ENCODE measurements around the gene BTK.
A peak's percentile ranks its signal among the peaks of the same experiment; 100 is the strongest.

BTK gene

DNA sequence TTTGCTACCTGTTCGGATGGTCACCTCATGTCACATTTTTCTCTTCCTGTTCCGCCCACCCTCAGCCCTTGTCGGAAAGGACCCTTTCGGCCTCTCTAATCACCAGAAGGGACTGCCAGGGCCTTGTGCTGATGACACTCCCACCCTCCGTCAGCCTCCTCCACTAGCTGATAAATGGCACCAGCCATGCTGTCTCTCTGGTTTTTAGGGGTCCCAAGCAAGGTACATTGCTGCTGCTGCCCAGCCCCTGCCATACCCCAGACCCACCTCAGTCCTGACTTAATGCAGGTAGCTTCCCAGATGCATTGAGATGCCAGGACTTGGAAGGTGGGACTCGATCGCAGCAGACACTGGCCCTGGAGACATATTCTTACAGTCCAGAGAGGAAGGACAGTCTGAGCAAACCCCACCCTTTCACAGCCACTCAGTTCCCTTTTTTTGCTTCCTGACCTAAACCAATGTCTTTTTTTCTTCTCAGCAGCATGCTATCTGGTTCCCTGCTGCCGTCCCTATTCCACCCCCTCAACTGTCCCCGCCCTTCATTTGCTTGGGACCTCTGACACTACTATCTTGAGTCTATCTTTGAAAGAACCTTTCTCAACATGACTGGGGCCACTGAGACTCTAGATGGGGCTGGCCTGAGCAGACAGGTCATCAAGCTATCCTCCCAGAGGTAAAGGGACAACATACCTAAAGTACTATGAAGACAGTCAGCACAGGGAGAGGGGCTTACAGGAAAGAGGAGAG, at the start of gene BTK:
TSS of gene BTK (minus strand) at position 397 of the 747 bp plus-strand sequence. CDS start 10,907 bp downstream, outside the sequence.
- peak in 7 of 56 donors; percentile 0 to 27 (median 0) for DNase-seq

DNA sequence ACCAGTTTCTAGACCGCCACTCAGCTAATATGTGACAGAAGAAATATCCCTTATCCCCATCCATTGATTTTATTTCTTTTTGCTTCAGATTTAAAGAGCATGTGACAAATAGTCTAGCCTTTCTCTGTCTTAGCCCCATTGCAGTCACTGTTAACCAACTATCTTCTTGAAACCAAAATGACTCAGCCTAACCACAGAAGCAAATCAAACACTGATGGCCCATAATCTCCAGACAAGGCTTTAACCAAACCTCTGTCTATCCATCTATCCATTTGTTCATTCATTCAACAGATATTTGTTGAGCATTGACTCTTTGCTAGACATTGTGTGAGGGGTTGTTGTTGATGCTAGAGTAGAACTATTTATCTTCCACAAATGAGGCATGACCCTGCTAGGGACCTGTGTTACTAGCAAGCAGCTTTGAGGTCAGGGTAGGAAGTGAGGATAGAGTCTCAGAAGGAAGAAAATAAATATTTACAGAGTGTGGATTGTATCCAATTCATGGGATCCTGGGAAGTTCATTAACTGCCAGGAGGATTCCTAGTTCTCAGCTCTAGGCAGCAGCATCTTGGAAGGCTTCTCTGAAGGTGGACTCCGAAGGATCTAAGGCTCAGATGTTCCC, 44.6 kb upstream of the BTK start:
- DNase-seq: no peak

DNA sequence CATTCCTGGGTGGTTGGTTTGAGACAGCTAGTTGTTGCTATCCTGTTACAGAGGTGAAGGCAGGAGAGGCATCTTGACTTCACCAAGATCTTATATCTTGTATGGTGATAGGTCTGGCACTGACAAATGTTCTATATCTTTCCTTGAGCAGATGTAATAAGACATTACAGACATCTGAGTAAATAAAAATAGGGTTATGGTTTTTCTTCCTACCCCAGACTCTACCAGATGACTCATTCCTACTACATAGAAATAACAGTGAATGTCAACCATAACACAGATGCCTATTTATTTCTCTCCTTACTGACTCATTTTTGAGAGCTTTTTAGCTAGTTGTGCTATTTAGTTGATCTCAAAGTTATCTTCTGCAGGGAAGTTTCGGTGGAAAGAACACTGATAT, 43.9 kb upstream of the BTK start:
- DNase-seq: no peak

DNA sequence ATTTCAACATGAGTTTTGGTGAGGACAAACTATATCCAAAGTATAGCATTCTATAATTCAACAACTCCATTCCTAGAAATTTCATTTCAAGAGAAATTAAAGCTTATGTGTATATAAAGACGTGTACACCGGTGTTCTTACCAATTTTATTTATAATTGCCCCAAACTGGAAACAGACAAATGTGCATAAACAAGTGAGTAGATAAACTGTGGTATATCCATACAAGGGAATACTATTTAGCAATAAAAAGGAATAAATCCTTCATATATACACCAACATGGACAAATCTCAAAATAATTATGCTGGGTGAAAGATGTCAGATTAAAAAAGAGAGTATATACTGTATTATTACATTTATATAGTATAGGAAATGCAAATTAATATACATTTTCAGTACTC, 42.0 kb upstream of the BTK start:
- no peak for DNase-seq

DNA sequence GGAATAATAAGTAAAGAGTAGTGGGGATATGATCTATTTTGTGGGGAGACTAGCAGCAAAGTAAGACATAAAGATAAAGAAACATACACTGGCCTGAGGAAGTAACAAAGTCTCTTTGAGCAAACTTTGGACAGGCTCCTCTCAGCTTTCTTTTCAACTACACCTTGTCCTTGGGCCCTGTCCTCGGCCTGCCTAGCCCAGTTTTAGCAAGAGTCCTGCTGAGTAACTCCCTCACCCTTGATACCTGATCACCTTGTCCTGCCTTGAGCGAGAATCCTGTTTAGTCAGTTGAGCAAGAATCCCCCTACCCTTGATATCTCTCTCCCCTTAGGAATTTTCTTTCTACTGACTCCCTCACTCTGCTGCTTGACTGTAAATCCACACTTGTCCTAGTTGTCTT, 33.5 kb upstream of the BTK start:
- no peak for DNase-seq

DNA sequence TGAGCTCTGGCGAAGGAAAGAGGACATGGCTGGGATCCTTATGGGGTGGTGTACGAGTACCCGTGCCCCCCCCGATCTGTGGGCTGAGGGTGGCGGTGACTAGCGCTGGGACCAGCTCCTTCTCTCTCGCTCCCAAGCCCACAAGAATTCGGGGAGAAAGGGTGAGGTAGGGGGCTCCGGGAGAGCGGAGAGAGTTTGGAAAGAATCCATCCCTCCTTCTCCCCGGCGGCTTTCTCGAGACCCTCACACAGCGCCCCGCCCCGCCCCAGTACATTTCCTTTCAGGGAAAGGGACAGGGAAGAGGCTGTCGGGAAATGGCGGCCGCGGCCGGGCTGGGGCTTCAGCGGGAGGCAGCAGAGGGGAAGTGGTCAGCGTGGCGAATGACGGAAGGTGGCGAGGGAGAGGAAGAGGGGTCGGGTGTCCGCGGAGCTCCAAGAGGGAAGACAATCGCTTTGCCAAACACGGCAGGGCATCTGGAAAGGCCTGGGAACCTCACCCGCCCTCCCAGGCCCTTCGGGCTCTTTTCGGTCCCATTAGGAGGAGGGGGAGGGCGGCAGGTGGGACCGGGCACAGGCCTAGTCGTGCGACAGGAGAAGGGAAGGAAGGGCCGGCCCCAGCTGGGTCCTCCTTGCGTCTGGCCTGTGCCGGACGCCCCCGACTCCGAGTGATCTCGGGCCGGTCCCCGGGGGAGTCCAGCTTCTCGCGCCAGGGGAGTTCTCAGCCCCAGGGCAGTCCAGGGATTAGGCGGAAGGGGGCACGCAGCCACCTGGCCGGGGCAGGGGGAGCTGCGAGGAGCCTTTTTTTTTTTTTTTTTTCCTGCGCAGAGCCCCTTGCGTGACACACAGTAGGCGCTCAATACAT, 32.2 kb upstream of the BTK start:
- DNase-seq: peak in 49 of 56 donors; percentile 3 to 70 (median 33)

DNA sequence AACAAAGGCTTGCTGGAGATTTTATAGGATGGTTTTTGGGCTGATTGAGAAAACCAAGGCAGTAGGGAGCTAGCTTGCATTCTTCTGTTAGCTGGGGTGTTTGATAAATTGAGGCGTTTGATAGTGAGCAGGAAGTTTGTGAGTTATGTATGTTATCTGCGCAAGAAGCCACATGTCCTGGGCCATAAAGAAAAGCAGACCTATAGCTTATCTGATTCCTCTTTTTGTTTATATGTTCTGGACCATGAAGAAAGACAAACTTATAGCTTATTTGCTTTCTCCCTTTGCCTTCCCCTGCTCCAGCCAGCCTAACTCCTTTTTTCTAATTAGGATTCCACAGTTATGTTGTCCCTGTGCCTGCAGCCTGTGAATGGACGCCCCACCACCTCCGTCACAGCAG, 31.2 kb upstream of the BTK start:
- peak in 2 of 56 donors; percentile 0 for DNase-seq

DNA sequence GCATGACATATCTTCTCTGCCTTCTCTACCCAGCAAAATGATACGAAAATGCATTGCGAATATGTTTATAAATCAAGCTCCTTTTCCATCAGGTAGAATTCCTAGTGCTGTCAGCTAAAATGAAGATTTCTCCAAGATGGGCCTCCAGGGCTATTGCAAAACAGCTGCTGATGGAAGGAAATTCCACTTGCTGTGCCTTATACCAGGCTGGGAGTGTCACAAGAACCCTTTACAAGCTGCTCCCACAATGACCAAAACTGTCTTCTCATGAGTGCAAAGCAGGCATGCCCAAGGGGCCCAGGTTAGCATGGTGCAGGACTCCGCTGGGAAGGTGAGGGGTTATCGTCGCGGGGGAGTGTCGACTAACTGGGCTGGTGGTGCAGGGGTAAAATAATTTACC, 30.7 kb upstream of the BTK start:
- DNase-seq: no peak

DNA sequence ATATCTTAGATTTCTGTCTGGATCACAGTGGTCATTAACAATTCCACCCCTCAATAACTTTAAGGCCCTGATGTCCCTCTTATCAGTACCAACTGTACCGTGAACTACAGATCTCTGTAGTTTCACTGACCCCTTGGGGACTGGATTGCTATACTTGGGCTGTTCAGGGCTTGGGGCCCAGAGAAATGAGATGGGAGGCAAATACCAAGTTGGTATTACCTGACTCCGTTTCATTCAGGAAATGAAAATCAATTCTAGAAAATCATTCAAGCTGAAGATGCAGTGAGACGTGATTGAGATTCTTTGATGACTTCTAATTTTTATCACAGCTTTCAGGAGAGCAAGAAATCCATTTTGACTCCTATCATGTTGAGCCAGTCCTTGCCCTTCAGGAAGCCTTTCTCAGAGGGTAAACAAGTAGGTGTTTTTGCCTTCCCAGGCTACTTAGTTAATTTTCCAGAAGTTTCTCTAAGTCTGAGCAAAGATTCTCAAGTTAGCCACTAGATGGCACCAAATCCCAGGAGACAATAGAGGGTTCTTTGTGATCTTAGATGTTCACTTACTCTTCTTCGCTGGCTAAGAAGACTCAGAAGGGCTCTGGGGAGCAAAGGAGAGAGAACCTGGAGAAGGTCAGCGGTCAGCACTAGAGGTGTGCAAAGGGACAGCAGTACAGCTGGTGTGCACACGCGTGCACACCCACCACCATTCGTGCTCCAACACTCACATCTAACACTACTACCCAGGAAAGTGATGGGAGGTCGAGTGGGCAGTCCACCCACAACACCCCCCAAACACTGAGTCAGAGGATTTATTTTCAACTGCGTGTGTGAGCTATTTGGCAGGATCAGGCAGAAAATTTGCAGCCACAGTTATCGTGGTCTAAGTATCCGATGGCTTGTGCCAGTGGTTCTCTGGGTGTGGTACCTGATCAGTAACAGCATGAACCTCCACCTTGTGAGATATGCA, 29.5 kb upstream of the BTK start:
- peak in 21 of 56 donors; percentile 1 to 71 (median 11) for DNase-seq

DNA sequence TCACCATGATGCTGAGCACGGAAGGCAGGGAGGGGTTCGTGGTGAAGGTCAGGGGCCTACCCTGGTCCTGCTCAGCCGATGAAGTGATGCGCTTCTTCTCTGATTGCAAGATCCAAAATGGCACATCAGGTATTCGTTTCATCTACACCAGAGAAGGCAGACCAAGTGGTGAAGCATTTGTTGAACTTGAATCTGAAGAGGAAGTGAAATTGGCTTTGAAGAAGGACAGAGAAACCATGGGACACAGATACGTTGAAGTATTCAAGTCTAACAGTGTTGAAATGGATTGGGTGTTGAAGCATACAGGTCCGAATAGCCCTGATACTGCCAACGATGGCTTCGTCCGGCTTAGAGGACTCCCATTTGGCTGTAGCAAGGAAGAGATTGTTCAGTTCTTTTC, 26.0 kb upstream of the BTK start:
- DNase-seq: no peak

DNA sequence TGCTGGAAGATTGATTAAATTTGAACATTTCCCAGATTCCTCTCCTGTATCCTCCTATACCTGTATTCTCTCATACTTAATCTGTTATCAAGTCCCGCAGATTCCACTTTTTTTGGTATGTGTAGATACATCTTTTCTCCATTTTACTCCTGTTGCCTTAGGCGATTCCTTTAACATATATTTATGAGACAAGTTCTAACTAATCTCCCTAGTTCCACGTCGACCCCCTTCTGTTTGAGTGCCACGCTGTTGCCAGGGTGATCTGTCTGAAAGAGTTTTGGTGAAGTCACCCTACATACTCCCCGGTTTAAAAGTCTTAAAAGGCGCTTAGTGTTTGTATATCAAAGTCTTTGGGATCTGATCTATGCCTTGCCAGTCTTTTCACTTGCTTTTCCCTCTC, 24.5 kb upstream of the BTK start:
- DNase-seq: no peak

DNA sequence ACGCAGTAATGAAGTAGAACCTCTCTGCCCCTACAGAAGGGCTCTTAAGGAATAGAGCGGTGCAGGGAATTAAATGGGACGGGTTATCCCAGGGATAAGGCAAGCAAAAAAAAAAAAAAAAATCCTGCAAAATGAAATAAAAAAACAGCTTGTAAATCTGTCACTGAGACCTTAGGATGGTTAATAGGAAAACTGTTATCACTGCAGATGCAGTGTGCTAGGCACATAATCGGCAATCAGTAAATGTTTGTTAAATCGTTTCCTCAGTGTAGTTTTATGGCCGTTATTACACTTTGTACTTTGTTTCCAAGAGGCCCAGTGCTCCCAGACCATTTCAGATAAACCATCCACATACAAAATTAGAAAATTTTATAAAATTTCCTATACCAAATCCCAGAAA, 23.1 kb upstream of the BTK start:
- DNase-seq: no peak

DNA sequence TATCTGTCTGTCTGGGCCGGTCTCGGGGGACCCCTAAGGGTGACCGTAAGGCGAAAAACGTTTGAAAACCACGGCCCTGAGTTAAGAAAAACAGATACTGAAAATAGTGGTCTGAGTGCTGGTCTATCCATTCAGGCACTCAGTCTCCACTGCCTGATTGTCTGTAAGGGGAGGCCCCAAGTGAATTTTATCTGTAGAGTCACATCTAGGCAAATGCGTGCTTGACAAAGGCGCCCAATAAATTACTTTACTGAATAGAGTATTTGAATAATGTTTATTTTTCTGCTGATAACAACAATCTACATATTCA, 22.5 kb upstream of the BTK start:
- DNase-seq: no peak

DNA sequence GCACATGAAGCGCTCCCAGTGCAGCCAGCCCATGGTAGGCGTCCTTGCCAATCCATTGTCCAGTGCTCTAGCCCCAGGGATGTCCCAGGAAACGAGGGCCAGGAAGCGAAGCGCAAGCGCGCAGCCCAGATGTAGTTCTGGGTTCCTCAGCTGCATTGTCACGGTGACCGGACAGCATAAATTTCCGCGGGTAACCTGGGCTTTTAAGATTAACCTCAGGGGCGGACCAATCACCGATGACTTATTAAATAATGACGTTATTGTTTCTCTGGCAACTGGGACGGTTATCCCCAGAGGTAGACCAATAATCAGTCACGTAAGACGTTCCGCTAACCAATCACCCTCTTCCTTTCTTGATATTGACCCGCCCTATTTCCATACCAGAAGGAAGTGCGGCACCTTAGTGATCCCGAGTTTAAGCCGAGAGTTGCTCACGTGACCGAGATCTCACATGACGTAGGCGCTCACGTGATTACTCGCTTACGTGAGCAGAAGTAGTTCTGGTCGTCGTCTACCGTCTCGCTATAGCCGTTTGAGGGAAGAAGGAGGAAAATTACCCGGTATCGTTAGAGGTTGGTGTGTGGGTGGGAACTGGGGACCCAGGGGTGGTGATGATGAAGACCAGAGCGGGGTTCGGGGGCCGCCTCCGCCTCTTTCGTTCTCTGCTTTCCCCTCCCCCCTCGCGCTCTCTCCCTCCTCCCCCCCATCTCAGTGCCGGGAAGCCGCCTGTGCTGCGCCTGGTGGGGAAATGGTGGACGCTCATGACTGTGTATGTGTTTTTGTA, 21.9 kb upstream of the BTK start, which contains the start of the genes GLA and HNRNPH2:
TSS of gene GLA (minus strand) at position 178 of the 784 bp plus-strand sequence. CDS start at position 156, 22 bp downstream.
TSS of gene HNRNPH2 (plus strand) at position 475 of the 784 bp plus-strand sequence. CDS start 3,767 bp downstream, outside the sequence.
- peak; percentile 31 to 97 (median 80) for DNase-seq

DNA sequence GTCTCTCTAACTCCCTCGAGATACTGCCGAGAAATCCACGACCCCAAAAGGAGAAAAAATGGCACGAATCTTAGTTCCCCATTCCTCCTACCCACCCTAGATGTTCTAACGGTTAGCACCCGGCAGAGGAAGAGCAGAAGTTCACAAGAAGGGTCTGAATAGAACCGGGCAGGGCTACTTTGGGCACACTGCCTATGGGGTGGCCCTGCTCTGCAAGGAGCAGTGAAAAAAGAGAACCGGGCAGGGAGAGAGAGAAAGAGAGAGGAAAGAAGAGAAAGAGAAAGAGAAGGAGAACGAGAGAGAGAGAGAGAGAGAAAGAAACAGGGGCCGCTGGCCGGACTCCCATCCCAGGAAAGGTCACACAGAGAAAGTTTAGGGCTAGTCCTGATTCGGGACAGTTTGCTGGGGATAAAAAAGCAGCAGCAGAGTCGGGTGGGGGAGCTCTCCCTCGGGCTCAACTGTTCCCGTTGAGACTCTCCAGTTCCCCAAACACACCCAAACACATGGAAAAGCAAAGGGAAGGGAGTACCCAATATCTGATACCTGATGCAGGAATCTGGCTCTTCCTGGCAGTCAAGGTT, 21.3 kb upstream of the BTK start:
- DNase-seq: peak in 10 of 56 donors; percentile 3 to 29 (median 20)

DNA sequence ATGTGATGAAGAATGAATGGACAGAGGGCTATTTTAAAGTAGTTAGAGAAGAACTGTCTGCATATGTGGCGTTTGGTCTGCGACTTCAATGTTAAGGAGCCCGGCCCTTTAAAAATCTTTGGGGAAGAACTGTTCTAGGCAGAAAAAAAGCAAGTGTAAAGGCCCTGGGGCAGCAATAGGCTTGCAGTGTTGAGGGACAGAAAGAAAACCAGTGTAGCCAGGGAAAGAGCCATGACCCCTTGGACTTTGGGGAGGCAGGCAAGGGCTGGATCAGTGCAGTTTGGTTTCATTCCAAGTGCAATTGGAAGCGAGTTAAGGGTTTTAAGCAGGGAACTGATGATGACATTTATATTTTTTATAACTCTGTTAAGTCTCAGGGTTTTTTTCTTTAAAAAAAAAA, 13.8 kb upstream of the BTK start:
- DNase-seq: no peak

DNA sequence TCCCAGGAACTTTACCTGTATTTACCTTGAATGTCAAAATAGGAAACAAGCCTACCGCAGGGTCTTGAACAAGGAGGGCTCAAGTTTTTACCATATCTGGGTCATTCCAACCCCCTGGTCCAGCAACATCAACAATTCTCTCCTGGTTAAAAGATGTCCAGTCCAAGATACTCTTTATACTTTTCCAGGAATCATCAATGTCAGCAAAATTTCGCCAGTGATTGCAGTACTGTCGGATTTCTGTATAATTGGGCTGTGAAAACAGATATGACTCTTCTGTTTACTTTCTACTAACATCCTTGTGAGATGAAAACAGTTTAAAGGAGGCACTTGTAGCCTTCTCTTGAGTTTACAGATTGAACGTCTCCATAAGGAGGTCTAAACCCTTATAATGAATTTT, 12.7 kb upstream of the BTK start:
- no peak for DNase-seq

DNA sequence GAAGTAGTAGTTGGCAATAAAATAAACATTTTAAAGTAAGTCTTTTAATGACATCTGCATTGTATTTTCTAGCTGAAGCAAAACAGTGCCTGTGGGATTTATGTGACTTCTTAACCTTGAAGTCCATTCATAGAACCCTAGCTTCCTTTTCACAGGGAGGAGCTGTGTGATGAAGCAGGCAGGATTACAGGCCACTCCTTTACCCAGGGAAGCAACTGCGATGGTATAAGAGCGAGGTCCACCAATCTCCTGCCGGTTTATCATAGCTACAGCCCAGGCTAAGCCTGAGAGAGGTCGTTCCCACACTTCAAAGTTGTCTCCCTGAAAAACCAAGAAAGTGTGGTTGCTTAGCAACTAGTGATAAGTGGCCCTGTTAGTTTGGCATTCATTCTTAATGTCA, 11.8 kb upstream of the BTK start:
- no peak for DNase-seq

DNA sequence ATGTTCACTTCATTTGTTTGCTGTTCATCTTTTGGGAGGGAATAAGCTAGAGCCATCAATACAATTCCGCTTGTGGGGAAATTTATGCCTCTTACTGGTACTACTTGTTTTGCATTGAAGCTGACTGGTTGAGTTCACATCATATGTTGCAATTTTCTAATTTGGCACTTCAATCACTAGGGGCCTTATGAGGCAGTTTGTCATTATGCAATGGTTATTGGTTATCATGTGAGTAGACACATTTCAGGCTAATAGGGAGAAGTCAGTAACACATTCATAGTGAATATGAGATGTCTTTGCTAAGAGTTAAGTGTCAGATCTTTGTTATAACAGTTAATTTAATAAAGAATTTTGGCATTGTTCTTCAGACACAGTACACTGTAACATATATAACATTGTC, 9.8 kb upstream of the BTK start:
- DNase-seq: no peak

DNA sequence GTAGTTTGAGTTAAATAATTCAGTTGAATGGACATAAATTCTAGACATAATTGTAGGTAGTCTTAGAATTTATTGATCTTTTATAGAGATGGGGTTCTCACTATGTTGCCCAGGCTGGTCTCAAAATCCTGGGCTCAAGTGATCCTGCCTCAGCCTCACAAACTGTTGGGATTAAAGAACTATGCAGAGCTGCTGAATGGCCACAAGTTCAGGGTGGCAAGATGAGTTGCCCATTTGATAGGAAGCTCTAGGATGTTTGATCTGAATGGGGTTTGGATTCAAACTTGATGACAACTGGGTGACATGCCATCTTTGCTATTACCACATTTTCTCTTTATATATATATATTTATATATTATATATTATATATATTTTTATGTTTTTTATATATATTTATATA, 8.4 kb upstream of the BTK start:
- DNase-seq: no peak
